ENCODE measurements around the gene CMTM3. TPM values are rescaled to one million over a fixed set of nuclear protein-coding genes. Genes with fewer than 3 reads are reported as not detected.

The CMTM3 gene
- polyA plus RNA-seq, 1 of the 3 experiments (the other 2 are of a cell fraction) = 69.4 TPM

- no peak for TF ChIP-seq USF2 (IDR thresholded peaks at IDR 0.05; ENCODE audit: borderline replicate concordance, low read depth, low read length)
These were observed 44.4 kb upstream of the CMTM3 start (continued) for GRCh38 chr16:66560107-66560506.

- Histone ChIP-seq H3K79me2 (ENCODE audit: insufficient read depth) (peaks cover 45% of the 10 kb centered on the region), H3K4me1 (ENCODE audit: control insufficient read depth in 1 of 2, insufficient read depth in 2 of 2, low read depth in 1 of 2, low read length in 1 of 2) (0 out of 4 replicates have a peak, but pooled peaks cover 0 to 3% of the 10 kb centered on the region in 2 experiments), H3K27me3 (ENCODE audit: insufficient read depth) (no peaks in the 10 kb centered on the region), H4K20me1 (ENCODE audit: insufficient read depth) (no peaks in the 10 kb centered on the region), H3K36me3 (replicated peaks in 1 of 2; ENCODE audit: control insufficient read depth in 1 of 2, insufficient read depth in 2 of 2, low read length in 1 of 2) (peaks cover 51 to 64% of the 10 kb centered on the region in 2 experiments), H3K9me3 (no peaks in the 10 kb centered on the region), H3K4me3 (ENCODE audit: low read depth in 2 of 2, low read length in 1 of 2) (no peak overlapping the region), H3F3A (replicated peaks; ENCODE audit: insufficient read depth) (peaks cover 27% of the 10 kb centered on the region), H3K4me2 (no peak overlapping the region), H3K9me2 (no peaks in the 10 kb centered on the region), H3K27ac (ENCODE audit: low read depth in 2 of 2, low read length in 1 of 2) (no peak overlapping the region), H3K9ac (no peak overlapping the region), H2AFZ (ENCODE audit: low read depth) (no peak overlapping the region)
- no peak for DNase-seq
- no peak for TF ChIP-seq RFX5 (IDR thresholded peaks at IDR 0.05; ENCODE audit: low read length)
- TF ChIP-seq EP300 (IDR thresholded peaks at IDR 0.05; ENCODE audit: borderline replicate concordance in 1 of 2, low read depth in 1 of 2, low read length in 1 of 2) = no peak
- TF ChIP-seq, protein P1, sequence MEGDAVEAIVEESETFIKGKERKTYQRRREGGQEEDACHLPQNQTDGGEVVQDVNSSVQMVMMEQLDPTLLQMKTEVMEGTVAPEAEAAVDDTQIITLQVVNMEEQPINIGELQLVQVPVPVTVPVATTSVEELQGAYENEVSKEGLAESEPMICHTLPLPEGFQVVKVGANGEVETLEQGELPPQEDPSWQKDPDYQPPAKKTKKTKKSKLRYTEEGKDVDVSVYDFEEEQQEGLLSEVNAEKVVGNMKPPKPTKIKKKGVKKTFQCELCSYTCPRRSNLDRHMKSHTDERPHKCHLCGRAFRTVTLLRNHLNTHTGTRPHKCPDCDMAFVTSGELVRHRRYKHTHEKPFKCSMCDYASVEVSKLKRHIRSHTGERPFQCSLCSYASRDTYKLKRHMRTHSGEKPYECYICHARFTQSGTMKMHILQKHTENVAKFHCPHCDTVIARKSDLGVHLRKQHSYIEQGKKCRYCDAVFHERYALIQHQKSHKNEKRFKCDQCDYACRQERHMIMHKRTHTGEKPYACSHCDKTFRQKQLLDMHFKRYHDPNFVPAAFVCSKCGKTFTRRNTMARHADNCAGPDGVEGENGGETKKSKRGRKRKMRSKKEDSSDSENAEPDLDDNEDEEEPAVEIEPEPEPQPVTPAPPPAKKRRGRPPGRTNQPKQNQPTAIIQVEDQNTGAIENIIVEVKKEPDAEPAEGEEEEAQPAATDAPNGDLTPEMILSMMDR (IDR thresholded peaks at IDR 0.05) = no peak
- no peak for TF ChIP-seq FOXM1 (IDR thresholded peaks at IDR 0.05; ENCODE audit: low read depth)
- TF ChIP-seq, protein P2, sequence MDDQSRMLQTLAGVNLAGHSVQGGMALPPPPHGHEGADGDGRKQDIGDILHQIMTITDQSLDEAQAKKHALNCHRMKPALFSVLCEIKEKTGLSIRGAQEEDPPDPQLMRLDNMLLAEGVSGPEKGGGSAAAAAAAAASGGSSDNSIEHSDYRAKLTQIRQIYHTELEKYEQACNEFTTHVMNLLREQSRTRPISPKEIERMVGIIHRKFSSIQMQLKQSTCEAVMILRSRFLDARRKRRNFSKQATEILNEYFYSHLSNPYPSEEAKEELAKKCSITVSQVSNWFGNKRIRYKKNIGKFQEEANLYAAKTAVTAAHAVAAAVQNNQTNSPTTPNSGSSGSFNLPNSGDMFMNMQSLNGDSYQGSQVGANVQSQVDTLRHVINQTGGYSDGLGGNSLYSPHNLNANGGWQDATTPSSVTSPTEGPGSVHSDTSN (IDR thresholded peaks at IDR 0.05) = no peak
- TF ChIP-seq FOSL2 (IDR thresholded peaks at IDR 0.05; ENCODE audit: borderline replicate concordance, low read depth) = no peak
- no peak for TF ChIP-seq MEF2A (IDR thresholded peaks at IDR 0.05; ENCODE audit: borderline replicate concordance, low read depth)
- no peak for TF ChIP-seq TCF12 (IDR thresholded peaks at IDR 0.05)
- TF ChIP-seq TAF1 (IDR thresholded peaks at IDR 0.05; ENCODE audit: borderline replicate concordance, low read depth, low read length) = no peak
- TF ChIP-seq JUND (IDR thresholded peaks at IDR 0.05) = no peak
- no peak for TF ChIP-seq CHD2 (IDR thresholded peaks at IDR 0.05; ENCODE audit: low read length, partially characterized antibody)
- TF ChIP-seq, protein P3, sequence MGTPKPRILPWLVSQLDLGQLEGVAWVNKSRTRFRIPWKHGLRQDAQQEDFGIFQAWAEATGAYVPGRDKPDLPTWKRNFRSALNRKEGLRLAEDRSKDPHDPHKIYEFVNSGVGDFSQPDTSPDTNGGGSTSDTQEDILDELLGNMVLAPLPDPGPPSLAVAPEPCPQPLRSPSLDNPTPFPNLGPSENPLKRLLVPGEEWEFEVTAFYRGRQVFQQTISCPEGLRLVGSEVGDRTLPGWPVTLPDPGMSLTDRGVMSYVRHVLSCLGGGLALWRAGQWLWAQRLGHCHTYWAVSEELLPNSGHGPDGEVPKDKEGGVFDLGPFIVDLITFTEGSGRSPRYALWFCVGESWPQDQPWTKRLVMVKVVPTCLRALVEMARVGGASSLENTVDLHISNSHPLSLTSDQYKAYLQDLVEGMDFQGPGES (IDR thresholded peaks at IDR 0.05; ENCODE audit: low read depth, low read length) = no peak
- TF ChIP-seq YY1 (IDR thresholded peaks at IDR 0.05; ENCODE audit: low read depth) = no peak
- TF ChIP-seq SIN3A (IDR thresholded peaks at IDR 0.05; ENCODE audit: borderline replicate concordance, low read depth, low read length) = no peak
- WGBS (ENCODE audit: low lambda C conversion rate) = 96% methylated on average over 3 of the region's 3 CpGs
- ChIA-PET CTCF (interaction anchor here (0.8 to 2.5 kb wide), 6 partner anchors 10 to 306 kb away, joined by 3 to 11 read pairs (median 4); partner anchors contain the start of gene CKLF), POLR2A (interaction anchor here (1.1 kb wide), 1 partner anchor 42 kb away, joined by 3 read pairs; no protein-coding TSS in a partner anchor)
These were observed 43.0 kb upstream of the CMTM3 start for GRCh38 chr16:66561381-66562080.

Measured in SK-N-SH (cell line).